ENCODE results near the gene ACBD5.

The ACBD5 gene

GRCh38 chr10:27258492-27258837 lies 17.9 kb upstream of the ACBD5 start:
- Histone ChIP-seq H3K4me3 (replicated peaks; ENCODE audit: low read depth, low read length) (peak overlapping the region; percentile 43), H3K27me3 (replicated peaks; ENCODE audit: control insufficient read depth, insufficient read depth, low read length) (no peaks in the 10 kb centered on the region), H3K36me3 (ENCODE audit: control insufficient read depth, insufficient read depth, low read length) (no peaks in the 10 kb centered on the region)
- TF ChIP-seq CTCF (IDR thresholded peaks at IDR 0.05; ENCODE audit: insufficient read depth, low read length, poor library complexity, severe bottlenecking), result no peak
- no peak for DNase-seq (ENCODE audit: extremely low read depth, insufficient read length)

- Histone ChIP-seq H3K4me3 (replicated peaks; ENCODE audit: low read depth, low read length) (no peak overlapping the region), H3K36me3 (ENCODE audit: control insufficient read depth, insufficient read depth, low read length) (no peaks in the 10 kb centered on the region), H3K27me3 (replicated peaks; ENCODE audit: control insufficient read depth, insufficient read depth, low read length) (no peaks in the 10 kb centered on the region)
- no peak for TF ChIP-seq CTCF (IDR thresholded peaks at IDR 0.05; ENCODE audit: insufficient read depth, low read length, poor library complexity, severe bottlenecking)
- no peak for DNase-seq (ENCODE audit: extremely low read depth, insufficient read length)
Measured at GRCh38 chr10:27256299-27257189, 15.9 kb upstream of the ACBD5 start.

- no peaks in the 10 kb centered on the region for H3K36me3 ChIP-seq (ENCODE audit: control insufficient read depth, insufficient read depth, low read length)
Measured at GRCh38 chr10:27253576-27253975, 13.0 kb upstream of the ACBD5 start.

GRCh38 chr10:27252267-27253000 lies 11.8 kb upstream of the ACBD5 start:
- no peaks in the 10 kb centered on the region for H3K36me3 ChIP-seq (ENCODE audit: control insufficient read depth, insufficient read depth, low read length)
- DNase-seq (ENCODE audit: extremely low read depth, insufficient read length), result peak; percentile 85
- TF ChIP-seq CTCF (IDR thresholded peaks at IDR 0.05; ENCODE audit: insufficient read depth, low read length, poor library complexity, severe bottlenecking), result peak; percentile 40
- peak overlapping the region; percentile 72 for H3K4me3 ChIP-seq (replicated peaks; ENCODE audit: low read depth, low read length)
- H3K27me3 ChIP-seq (replicated peaks; ENCODE audit: control insufficient read depth, insufficient read depth, low read length), result no peaks in the 10 kb centered on the region

More at GRCh38 chr10:27253576-27253975, 13.0 kb upstream of the ACBD5 start:
- Histone ChIP-seq H3K27me3 (replicated peaks; ENCODE audit: control insufficient read depth, insufficient read depth, low read length) (no peaks in the 10 kb centered on the region), H3K4me3 (replicated peaks; ENCODE audit: low read depth, low read length) (no peak overlapping the region)
- DNase-seq (ENCODE audit: extremely low read depth, insufficient read length), result no peak
- TF ChIP-seq CTCF (IDR thresholded peaks at IDR 0.05; ENCODE audit: insufficient read depth, low read length, poor library complexity, severe bottlenecking), result no peak

- no peak for TF ChIP-seq CTCF (IDR thresholded peaks at IDR 0.05; ENCODE audit: insufficient read depth, low read length, poor library complexity, severe bottlenecking)
- DNase-seq (ENCODE audit: extremely low read depth, insufficient read length), result no peak
- H3K27me3 ChIP-seq (replicated peaks; ENCODE audit: control insufficient read depth, insufficient read depth, low read length), result no peaks in the 10 kb centered on the region
- H3K4me3 ChIP-seq (replicated peaks; ENCODE audit: low read depth, low read length), result no peak overlapping the region
- no peaks in the 10 kb centered on the region for H3K36me3 ChIP-seq (ENCODE audit: control insufficient read depth, insufficient read depth, low read length)
Measured at GRCh38 chr10:27251554-27251953, 11.0 kb upstream of the ACBD5 start.

All from GM06990 (cell line).